H1 (cell line): ENCODE measurements around the gene ZNF654. TPM values are rescaled to one million over a fixed set of nuclear protein-coding genes. Genes with fewer than 3 reads are reported as not detected.

Experiments
- CTBP2 ChIP-seq: IDR thresholded peaks from 2 replicates; pipeline ENCODE4 v1.7.0; 2011; ENCODE audit warnings: borderline replicate concordance, mild to moderate bottlenecking, moderate library complexity, mixed read lengths, low read length; ENCODE audit not compliant: insufficient read depth, insufficient read length
- EGR1 ChIP-seq: IDR thresholded peaks from 2 replicates; pipeline ENCODE4 v1.6.1; 2011; ENCODE audit warnings: low read depth, low read length, borderline replicate concordance
- JUN ChIP-seq: IDR thresholded peaks from 2 replicates; pipeline ENCODE4 v1.6.1; 2011; ENCODE audit warnings: low read depth, mild to moderate bottlenecking, improper control_type of control experiment, low read length
- RNF2 ChIP-seq: fragments of 200-900, 300-1000 bp; sonication (generic); IDR thresholded peaks from 2 replicates; pipeline ENCODE4 v1.7.1; 2016; ENCODE audit warnings: borderline replicate concordance, low read depth, mild to moderate bottlenecking, antibody characterized with exemption, low read length; ENCODE audit not compliant: poor library complexity, severe bottlenecking; ENCODE audit errors: missing control alignments
- SIN3A ChIP-seq, 2 experiments: IDR thresholded peaks in 1 of 2; conservative IDR thresholded peaks in 1 of 2; 2 replicates each; pipeline ENCODE4 v1.6.1; 2011 to 2012; ENCODE audit warnings: low read length in 2 of 2, improper control_type of control experiment in 1 of 2, low read depth in 1 of 2, mild to moderate bottlenecking in 1 of 2
- polyA plus RNA-seq, 7 experiments: library from polyadenylated mRNA; depleted of rRNA in 3 of 7; stranded (reverse) in 5 of 7; unstranded in 2 of 7; fragments of >200 nt in 5 of 7; fragments of 200-250 nt in 2 of 7; gene quantifications; 1 replicate in 5 of 7; 2 replicates in 1 of 7; 4 replicates in 1 of 7; pipeline versions ENCODE4 v1.2.1 to v1.2.3, GENCODE V29; 2011 to 2013; ENCODE audit warnings: missing spikeins in 2 of 7, mixed read lengths in 2 of 7
- total RNA-seq: library from RNA; stranded (reverse); fragmentation: NEBNext Ultra II Directional; extraction: Animal tissue kit (Norgen Biotek cat#: 25700); gene quantifications from 2 replicates; pipeline ENCODE4 v1.2.1, GENCODE V29; 2021

Gene ZNF654
- total and polyA plus RNA-seq, 2 of the 8 experiments (the other 6 are each of a cell fraction or from before 2014, with no cell fraction given): 0.47 to 5.3 TPM

GRCh38 chr3:88038566-88038965, 20.5 kb upstream of the ZNF654 start (continued):
- TF ChIP-seq EGR1 (no peak), RNF2 (no peak), SIN3A (conservative IDR thresholded peaks at IDR 0.05 in 1 of 2, IDR thresholded peaks at IDR 0.05 in 1 of 2; ENCODE audit: low read depth in 1 of 2, low read length in 2 of 2) (no peak), CTBP2 (no peak), JUN (no peak)
